HFFc6 (cell line): ENCODE data around the gene MADD. TPM values are rescaled to one million over a fixed set of nuclear protein-coding genes. Genes with fewer than 3 reads are reported as not detected.

Experiments
- DNase-seq: peaks from one replicate; pipeline ENCODE4 v3.0.0-alpha.2; 2018
- H3K27ac Mint-ChIP-seq: 2 replicates; pipeline ENCODE4 v1.8.0; 2020; ENCODE audit warnings: mild to moderate bottlenecking, mixed read lengths
- H3K27me3 Mint-ChIP-seq: 2 replicates; pipeline ENCODE4 v1.8.0; 2021; ENCODE audit warnings: mild to moderate bottlenecking, moderate library complexity, mixed read lengths; ENCODE audit not compliant: insufficient read depth
- H3K36me3 Mint-ChIP-seq: 2 replicates; pipeline ENCODE4 v1.8.0; 2021; ENCODE audit warnings: low read depth, mixed read lengths
- H3K4me1 Mint-ChIP-seq: 2 replicates; pipeline ENCODE4 v1.8.0; 2020; ENCODE audit warnings: low read depth, mixed read lengths
- H3K4me3 Mint-ChIP-seq: 2 replicates; pipeline ENCODE4 v1.8.0; 2020; ENCODE audit warnings: mild to moderate bottlenecking, moderate library complexity, mixed read lengths
- H3K9me3 Mint-ChIP-seq: 2 replicates; pipeline ENCODE4 v1.8.0; 2020; ENCODE audit warnings: mild to moderate bottlenecking, mixed read lengths
- total RNA-seq, 6 experiments: library from RNA; stranded (reverse); fragmentation: NEBNext Ultra II Directional; extraction: Animal tissue kit (Norgen Biotek cat#: 25700); gene quantifications; 2 replicates in 1 of 6; 3 replicates in 5 of 6; pipeline ENCODE4 v1.2.3, GENCODE V29; 2021
- TF ChIP-seq, protein P1 (sequence below): fragments of 200-600 bp; sonication (generic); IDR thresholded peaks from 2 replicates; pipeline ENCODE4 v1.5.0; 2021; ENCODE audit warnings: antibody characterized with exemption, mild to moderate bottlenecking

Gene MADD
- total RNA-seq, 6 experiments from 2014 or later, result 22.4 to 30.5 (median 25.2) TPM

DNA sequence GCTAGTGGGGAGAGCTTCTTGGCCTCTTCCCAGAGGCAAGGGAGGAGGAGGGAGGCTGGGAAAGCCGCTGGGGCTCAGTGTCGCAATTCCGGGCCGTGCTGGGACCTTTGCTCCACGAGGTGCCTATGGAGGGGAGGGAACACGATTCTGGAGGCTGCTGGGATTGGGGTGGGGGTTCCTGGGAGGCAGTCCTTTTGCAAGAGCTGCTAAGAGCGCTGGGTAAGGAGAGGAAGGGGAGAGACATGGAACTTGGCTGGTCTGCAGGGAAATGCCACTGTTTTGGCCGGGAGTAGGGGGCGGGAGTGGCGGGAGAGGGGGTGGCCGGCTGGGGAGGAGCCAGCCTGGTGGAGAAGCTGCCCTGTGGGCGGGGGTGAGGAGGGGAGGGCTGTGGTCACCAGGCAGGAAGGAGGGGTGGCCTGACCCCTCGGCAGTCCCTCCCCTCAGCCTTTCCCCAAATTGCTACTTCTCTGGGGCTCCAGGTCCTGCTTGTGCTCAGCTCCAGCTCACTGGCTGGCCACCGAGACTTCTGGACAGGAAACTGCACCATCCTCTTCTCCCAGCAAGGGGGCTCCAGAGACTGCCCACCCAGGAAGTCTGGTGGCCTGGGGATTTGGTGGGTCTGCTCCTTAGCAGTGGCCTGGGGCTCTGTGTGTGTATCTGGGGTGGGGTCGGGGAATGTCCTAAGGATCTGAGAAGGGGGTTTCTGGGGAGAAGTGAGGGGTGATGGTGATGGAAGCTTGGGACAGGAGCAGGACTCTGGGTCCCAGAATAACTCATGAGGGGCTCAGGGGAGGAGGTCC, 12.2 kb upstream of the MADD start, which contains the start of gene NR1H3:
Gene NR1H3, plus strand, starts transcription at position 480 of the 800 bp plus-strand sequence. CDS start 1,221 bp downstream, outside the sequence.
- no peaks in the 10 kb centered on the region for H3K36me3 Mint-ChIP-seq
- peaks cover 40% of the 10 kb centered on the region for H3K4me1 Mint-ChIP-seq
- peak within 1 kb of the TSS; percentile 56 for H3K27ac Mint-ChIP-seq
- TF ChIP-seq, protein P1, sequence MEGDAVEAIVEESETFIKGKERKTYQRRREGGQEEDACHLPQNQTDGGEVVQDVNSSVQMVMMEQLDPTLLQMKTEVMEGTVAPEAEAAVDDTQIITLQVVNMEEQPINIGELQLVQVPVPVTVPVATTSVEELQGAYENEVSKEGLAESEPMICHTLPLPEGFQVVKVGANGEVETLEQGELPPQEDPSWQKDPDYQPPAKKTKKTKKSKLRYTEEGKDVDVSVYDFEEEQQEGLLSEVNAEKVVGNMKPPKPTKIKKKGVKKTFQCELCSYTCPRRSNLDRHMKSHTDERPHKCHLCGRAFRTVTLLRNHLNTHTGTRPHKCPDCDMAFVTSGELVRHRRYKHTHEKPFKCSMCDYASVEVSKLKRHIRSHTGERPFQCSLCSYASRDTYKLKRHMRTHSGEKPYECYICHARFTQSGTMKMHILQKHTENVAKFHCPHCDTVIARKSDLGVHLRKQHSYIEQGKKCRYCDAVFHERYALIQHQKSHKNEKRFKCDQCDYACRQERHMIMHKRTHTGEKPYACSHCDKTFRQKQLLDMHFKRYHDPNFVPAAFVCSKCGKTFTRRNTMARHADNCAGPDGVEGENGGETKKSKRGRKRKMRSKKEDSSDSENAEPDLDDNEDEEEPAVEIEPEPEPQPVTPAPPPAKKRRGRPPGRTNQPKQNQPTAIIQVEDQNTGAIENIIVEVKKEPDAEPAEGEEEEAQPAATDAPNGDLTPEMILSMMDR, result peak; percentile 79
- H3K9me3 Mint-ChIP-seq, result no peaks in the 10 kb centered on the region
- H3K27me3 Mint-ChIP-seq, result no peaks in the 10 kb centered on the region
- peak within 1 kb of the TSS; percentile 68 for H3K4me3 Mint-ChIP-seq
- peak; percentile 40 for DNase-seq

DNA sequence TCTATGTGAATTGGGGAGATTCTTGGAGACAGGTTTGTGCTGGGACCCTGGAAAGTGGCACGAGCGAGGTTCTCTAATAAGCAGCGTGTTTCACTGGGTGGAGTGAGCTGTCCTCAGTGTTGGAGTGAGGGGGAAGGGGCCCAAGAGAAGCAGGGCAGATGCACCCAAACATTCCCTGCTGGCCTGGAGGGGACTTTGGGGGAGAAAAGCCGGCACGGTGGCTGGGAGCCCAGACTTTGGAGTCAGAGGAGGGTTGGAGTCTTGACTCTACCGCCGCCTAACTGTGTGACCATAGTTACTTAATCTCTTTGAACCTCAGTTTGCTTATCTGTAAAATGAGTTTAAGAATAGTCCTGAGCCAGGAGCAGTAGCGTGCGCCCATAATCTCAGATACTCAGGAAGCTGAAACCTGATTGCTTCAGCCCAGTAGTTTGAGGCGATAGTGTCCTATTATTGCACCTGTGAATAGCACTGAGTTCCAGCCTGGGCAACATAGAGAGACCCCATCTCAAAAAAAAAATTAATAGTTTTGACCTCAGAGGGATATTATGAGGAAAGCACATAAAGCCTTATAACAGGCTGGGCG, 11.5 kb upstream of the MADD start:
- H3K27ac Mint-ChIP-seq, result peak overlapping the region; percentile 56; the same call in 1 of the 2 replicates
- H3K4me3 Mint-ChIP-seq, result peak overlapping the region; percentile 68
- H3K9me3 Mint-ChIP-seq, result no peaks in the 10 kb centered on the region
- DNase-seq, result no peak
- no peaks in the 10 kb centered on the region for H3K27me3 Mint-ChIP-seq
- TF ChIP-seq, protein P1, result no peak
- no peaks in the 10 kb centered on the region for H3K36me3 Mint-ChIP-seq
- H3K4me1 Mint-ChIP-seq, result peaks cover 40% of the 10 kb centered on the region

DNA sequence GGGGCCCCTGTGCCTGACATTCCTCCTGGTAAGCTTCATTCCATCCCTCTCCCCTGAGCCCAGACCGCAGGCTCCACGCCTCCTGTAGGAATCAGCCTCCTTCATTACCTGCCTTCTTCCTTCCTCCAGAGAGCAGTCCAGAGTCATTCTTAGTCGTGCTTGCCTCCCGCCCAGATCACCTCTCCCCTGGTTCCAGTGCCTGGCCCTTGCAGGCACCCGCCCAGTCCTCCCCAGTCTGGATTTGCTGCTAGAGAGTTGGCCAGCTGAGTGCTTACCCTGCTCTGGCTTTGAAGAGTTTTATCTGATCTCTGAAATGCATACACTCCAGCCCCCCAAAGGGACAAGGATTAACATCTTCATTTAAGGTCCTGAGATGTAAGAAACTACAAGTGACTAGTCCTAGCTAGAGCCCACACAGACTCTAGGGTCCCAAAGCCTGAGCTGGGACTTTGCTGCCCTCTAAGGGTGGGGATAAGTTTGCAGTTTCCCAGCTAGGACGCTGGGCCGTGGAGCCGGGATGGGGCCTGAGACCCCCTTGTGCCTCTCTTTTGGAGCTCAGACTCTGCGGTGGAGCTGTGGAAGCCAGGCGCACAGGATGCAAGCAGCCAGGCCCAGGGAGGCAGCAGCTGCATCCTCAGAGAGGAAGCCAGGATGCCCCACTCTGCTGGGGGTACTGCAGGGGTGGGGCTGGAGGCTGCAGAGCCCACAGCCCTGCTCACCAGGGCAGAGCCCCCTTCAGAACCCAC, 10.5 kb upstream of the MADD start:
- no peaks in the 10 kb centered on the region for H3K36me3 Mint-ChIP-seq
- H3K4me3 Mint-ChIP-seq, result no peak overlapping the region
- H3K27me3 Mint-ChIP-seq, result no peaks in the 10 kb centered on the region
- TF ChIP-seq, protein P1, result peak; percentile 79
- peak overlapping the region; percentile 7; the same call in 1 of the 2 replicates for H3K27ac Mint-ChIP-seq
- DNase-seq, result no peak
- peaks cover 40% of the 10 kb centered on the region for H3K4me1 Mint-ChIP-seq
- no peaks in the 10 kb centered on the region for H3K9me3 Mint-ChIP-seq

DNA sequence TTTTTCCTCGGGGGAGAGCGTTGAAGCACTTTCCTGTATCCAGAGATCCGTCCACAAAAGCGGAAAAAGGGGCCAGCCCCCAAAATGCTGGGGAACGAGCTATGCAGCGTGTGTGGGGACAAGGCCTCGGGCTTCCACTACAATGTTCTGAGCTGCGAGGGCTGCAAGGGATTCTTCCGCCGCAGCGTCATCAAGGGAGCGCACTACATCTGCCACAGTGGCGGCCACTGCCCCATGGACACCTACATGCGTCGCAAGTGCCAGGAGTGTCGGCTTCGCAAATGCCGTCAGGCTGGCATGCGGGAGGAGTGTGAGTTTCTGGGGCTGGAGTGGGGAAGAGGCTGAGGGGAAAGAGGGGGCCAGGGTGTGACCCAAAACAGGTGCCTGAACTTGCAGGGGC, 9.6 kb upstream of the MADD start:
- no peak for DNase-seq
- Mint-ChIP-seq H3K27ac (no peak overlapping the region), H3K4me3 (no peak overlapping the region), H3K27me3 (no peaks in the 10 kb centered on the region), H3K9me3 (no peaks in the 10 kb centered on the region), H3K36me3 (no peaks in the 10 kb centered on the region), H3K4me1 (peaks cover 40% of the 10 kb centered on the region)
- TF ChIP-seq, protein P1, result no peak

DNA sequence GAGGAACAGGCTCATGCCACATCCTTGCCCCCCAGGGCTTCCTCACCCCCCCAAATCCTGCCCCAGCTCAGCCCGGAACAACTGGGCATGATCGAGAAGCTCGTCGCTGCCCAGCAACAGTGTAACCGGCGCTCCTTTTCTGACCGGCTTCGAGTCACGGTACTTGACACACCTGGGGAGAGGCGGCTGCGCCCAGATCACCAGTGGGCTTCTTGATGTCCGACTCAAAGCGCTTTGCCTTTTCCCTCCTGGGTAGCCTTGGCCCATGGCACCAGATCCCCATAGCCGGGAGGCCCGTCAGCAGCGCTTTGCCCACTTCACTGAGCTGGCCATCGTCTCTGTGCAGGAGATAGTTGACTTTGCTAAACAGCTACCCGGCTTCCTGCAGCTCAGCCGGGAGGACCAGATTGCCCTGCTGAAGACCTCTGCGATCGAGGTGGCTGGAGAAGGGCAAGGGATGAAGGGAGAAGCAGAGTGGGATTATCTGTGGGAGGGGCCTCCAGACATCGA, 8.6 kb upstream of the MADD start:
- Mint-ChIP-seq H3K4me1 (peaks cover 41% of the 10 kb centered on the region), H3K4me3 (no peak overlapping the region), H3K27ac (no peak overlapping the region), H3K27me3 (no peaks in the 10 kb centered on the region), H3K9me3 (no peaks in the 10 kb centered on the region), H3K36me3 (no peaks in the 10 kb centered on the region)
- no peak for DNase-seq
- TF ChIP-seq, protein P1, result no peak
